Astrocyte (in vitro differentiated cells and primary cell): Measurements from ENCODE around the gene OSBPL2. TPM values are rescaled to one million over a fixed set of nuclear protein-coding genes. Genes with fewer than 3 reads are reported as not detected.

Experiments
- DNase-seq: peaks from one replicate; pipeline ENCODE4 v3.0.0-alpha.2; 2010; ENCODE audit warnings: low read depth
- FAIRE-seq: peaks from 2 replicates; lab custom pipeline; 2011; peaks lifted over from hg19 to GRCh38; lab: Jason Lieb, UNC
- H2AFZ ChIP-seq: 2 replicates; pipeline ENCODE4 v1.6.0; 2012; ENCODE audit warnings: low read depth, low read length, inconsistent platforms
- H3K27ac ChIP-seq: 2 replicates; pipeline ENCODE4 v1.5.1; 2011; ENCODE audit warnings: low read depth, low read length, inconsistent platforms
- H3K27me3 ChIP-seq: 2 replicates; pipeline ENCODE4 v1.6.0; 2011; ENCODE audit warnings: low read length, inconsistent platforms; ENCODE audit not compliant: insufficient read depth
- H3K36me3 ChIP-seq: 2 replicates; pipeline ENCODE4 v1.5.1; 2011; ENCODE audit warnings: low read length, inconsistent platforms; ENCODE audit not compliant: insufficient read depth
- H3K4me1 ChIP-seq: 2 replicates; pipeline ENCODE4 v1.5.1; 2011; ENCODE audit warnings: low read length, inconsistent platforms; ENCODE audit not compliant: insufficient read depth
- H3K4me2 ChIP-seq: 2 replicates; pipeline ENCODE4 v1.6.0; 2012; ENCODE audit warnings: low read length, inconsistent platforms
- H3K4me3 ChIP-seq: 2 replicates; pipeline ENCODE4 v1.5.1; 2011; ENCODE audit warnings: low read depth, mild to moderate bottlenecking, low read length, inconsistent platforms; ENCODE audit not compliant: insufficient read depth
- H3K79me2 ChIP-seq: 2 replicates; pipeline ENCODE4 v1.6.0; 2012; ENCODE audit warnings: mild to moderate bottlenecking, low read length, inconsistent platforms; ENCODE audit not compliant: insufficient read depth
- H3K9ac ChIP-seq: 2 replicates; pipeline ENCODE4 v1.6.0; 2012; ENCODE audit warnings: mild to moderate bottlenecking, low read length, inconsistent platforms
- H3K9me3 ChIP-seq: 2 replicates; pipeline ENCODE4 v1.5.1; 2012; ENCODE audit warnings: low read depth, mild to moderate bottlenecking, low read length, inconsistent platforms; ENCODE audit not compliant: insufficient read depth
- H4K20me1 ChIP-seq: 2 replicates; pipeline ENCODE4 v1.6.0; 2012; ENCODE audit warnings: low read length, inconsistent platforms; ENCODE audit not compliant: insufficient read depth
- H3K27ac Mint-ChIP-seq: one replicate; pipeline ENCODE4 v1.8.0; 2021; ENCODE audit warnings: mild to moderate bottlenecking, mixed read lengths; ENCODE audit not compliant: unreplicated experiment
- H3K27me3 Mint-ChIP-seq: one replicate; pipeline ENCODE4 v1.8.0; 2021; ENCODE audit warnings: low read depth, mixed read lengths; ENCODE audit not compliant: unreplicated experiment
- H3K36me3 Mint-ChIP-seq: one replicate; pipeline ENCODE4 v1.8.0; 2021; ENCODE audit warnings: low read depth, mixed read lengths; ENCODE audit not compliant: unreplicated experiment
- H3K4me1 Mint-ChIP-seq: one replicate; pipeline ENCODE4 v1.8.0; 2021; ENCODE audit warnings: low read depth, mixed read lengths; ENCODE audit not compliant: unreplicated experiment
- H3K4me3 Mint-ChIP-seq: one replicate; pipeline ENCODE4 v1.8.0; 2021; ENCODE audit warnings: mild to moderate bottlenecking, moderate library complexity, mixed read lengths; ENCODE audit not compliant: unreplicated experiment
- H3K9me3 Mint-ChIP-seq: one replicate; pipeline ENCODE4 v1.8.0; 2021; ENCODE audit warnings: mild to moderate bottlenecking, mixed read lengths; ENCODE audit not compliant: unreplicated experiment
- CTCF ChIP-seq: IDR thresholded peaks from 2 replicates; pipeline ENCODE4 v1.5.1; 2011; ENCODE audit warnings: low read depth, mild to moderate bottlenecking, inconsistent platforms, low read length, moderate library complexity; ENCODE audit not compliant: insufficient read depth
- EZH2 ChIP-seq: IDR thresholded peaks from 2 replicates; pipeline ENCODE4 v1.6.1; 2012; ENCODE audit warnings: mild to moderate bottlenecking, low read length, inconsistent platforms; ENCODE audit not compliant: insufficient read depth
- total RNA-seq: library from RNA; stranded (reverse); gene quantifications from 2 replicates; pipeline ENCODE4 v1.2.1, GENCODE V29; 2021

Gene OSBPL2
- total RNA-seq, 1 donor from 2014 or later, result 60.3 TPM

- Mint-ChIP-seq H3K4me3 (no peak overlapping the region), H3K27ac (no peak overlapping the region), H3K36me3 (peaks cover 2% of the 10 kb centered on the region), H3K4me1 (no peaks in the 10 kb centered on the region), H3K27me3 (no peaks in the 10 kb centered on the region), H3K9me3 (no peaks in the 10 kb centered on the region)
- Histone ChIP-seq H3K9me3 (no peaks in the 10 kb centered on the region), H3K4me1 (no peaks in the 10 kb centered on the region), H3K27ac (no peak overlapping the region), H3K79me2 (no peaks in the 10 kb centered on the region), H3K4me2 (no peak overlapping the region), H3K4me3 (no peak overlapping the region), H3K36me3 (no peaks in the 10 kb centered on the region), H2AFZ (no peak overlapping the region), H4K20me1 (no peaks in the 10 kb centered on the region), H3K9ac (no peak overlapping the region), H3K27me3 (no peaks in the 10 kb centered on the region)
- TF ChIP-seq EZH2 (no peak), CTCF (no peak)
- FAIRE-seq, result no peak
- DNase-seq, result no peak
Measured at GRCh38 chr20:62332989-62333819, 94.9 kb downstream of the OSBPL2 start.

- Histone ChIP-seq H3K36me3 (no peaks in the 10 kb centered on the region), H3K79me2 (no peaks in the 10 kb centered on the region), H3K4me3 (no peak overlapping the region), H2AFZ (no peak overlapping the region), H3K9ac (no peak overlapping the region), H3K4me1 (no peaks in the 10 kb centered on the region), H3K9me3 (no peaks in the 10 kb centered on the region), H3K27me3 (no peaks in the 10 kb centered on the region), H4K20me1 (no peaks in the 10 kb centered on the region), H3K4me2 (no peak overlapping the region), H3K27ac (no peak overlapping the region)
- H3K27me3 Mint-ChIP-seq, result no peaks in the 10 kb centered on the region
- FAIRE-seq (no peak), DNase-seq (no peak)
- no peak for TF ChIP-seq EZH2
- TF ChIP-seq CTCF, result no peak
- H3K4me1 Mint-ChIP-seq, result no peaks in the 10 kb centered on the region
- H3K4me3 Mint-ChIP-seq, result no peak overlapping the region
- H3K36me3 Mint-ChIP-seq, result peaks cover 2% of the 10 kb centered on the region
- H3K9me3 Mint-ChIP-seq, result no peaks in the 10 kb centered on the region
- H3K27ac Mint-ChIP-seq, result no peak overlapping the region
Measured at GRCh38 chr20:62333820-62334595, 95.7 kb downstream of the OSBPL2 start.
